Measurements from ENCODE around the gene GOLGA6L10.

GRCh38 chr15:82307714-82308081, 41.6 kb downstream of the GOLGA6L10 start:
- TF ChIP-seq, protein P1, sequence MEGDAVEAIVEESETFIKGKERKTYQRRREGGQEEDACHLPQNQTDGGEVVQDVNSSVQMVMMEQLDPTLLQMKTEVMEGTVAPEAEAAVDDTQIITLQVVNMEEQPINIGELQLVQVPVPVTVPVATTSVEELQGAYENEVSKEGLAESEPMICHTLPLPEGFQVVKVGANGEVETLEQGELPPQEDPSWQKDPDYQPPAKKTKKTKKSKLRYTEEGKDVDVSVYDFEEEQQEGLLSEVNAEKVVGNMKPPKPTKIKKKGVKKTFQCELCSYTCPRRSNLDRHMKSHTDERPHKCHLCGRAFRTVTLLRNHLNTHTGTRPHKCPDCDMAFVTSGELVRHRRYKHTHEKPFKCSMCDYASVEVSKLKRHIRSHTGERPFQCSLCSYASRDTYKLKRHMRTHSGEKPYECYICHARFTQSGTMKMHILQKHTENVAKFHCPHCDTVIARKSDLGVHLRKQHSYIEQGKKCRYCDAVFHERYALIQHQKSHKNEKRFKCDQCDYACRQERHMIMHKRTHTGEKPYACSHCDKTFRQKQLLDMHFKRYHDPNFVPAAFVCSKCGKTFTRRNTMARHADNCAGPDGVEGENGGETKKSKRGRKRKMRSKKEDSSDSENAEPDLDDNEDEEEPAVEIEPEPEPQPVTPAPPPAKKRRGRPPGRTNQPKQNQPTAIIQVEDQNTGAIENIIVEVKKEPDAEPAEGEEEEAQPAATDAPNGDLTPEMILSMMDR (IDR thresholded peaks at IDR 0.05): no peak
- TF ChIP-seq EP300 (IDR thresholded peaks at IDR 0.05) (no peak), POLR2AphosphoS5 (IDR thresholded peaks at IDR 0.05) (no peak), POLR2A (IDR thresholded peaks at IDR 0.05) (no peak)

Data from suprapubic skin (tissue), 4 donors.